Naive B cell (primary cell): ENCODE measurements around the gene NTSR1. TPM values are rescaled to one million over a fixed set of nuclear protein-coding genes. Genes with fewer than 3 reads are reported as not detected.

ENCODE experiments used
- ATAC-seq, 2 donors: fragments of 150-1000 bp; cut with Tn5 transposase; 2 replicates each; pipeline ENCODE4 v1.10.0; 2021; ENCODE audit warnings: low read depth in 2 of 2, mild to moderate bottlenecking in 2 of 2, moderate library complexity in 2 of 2
- DNase-seq: peaks from one replicate; pipeline ENCODE4 v3.0.0; 2022
- H3K27ac Mint-ChIP-seq, 6 donors: one replicate each; pipeline ENCODE4 v1.8.0; 2020 to 2022; ENCODE audit warnings: mild to moderate bottlenecking in 6 of 6, mixed read lengths in 6 of 6, moderate library complexity in 5 of 6, inconsistent platforms in 2 of 6
- H3K27me3 Mint-ChIP-seq, 3 donors: one replicate each; pipeline ENCODE4 v1.8.0; 2021 to 2022; ENCODE audit warnings: mixed read lengths in 3 of 3, mild to moderate bottlenecking in 1 of 3
- H3K36me3 Mint-ChIP-seq, 2 donors: one replicate each; pipeline ENCODE4 v1.8.0; 2020 to 2022; ENCODE audit warnings: mixed read lengths in 2 of 2, inconsistent platforms in 1 of 2, mild to moderate bottlenecking in 1 of 2
- H3K4me1 Mint-ChIP-seq, 3 donors: one replicate each; pipeline ENCODE4 v1.8.0; 2020 to 2022; ENCODE audit warnings: mixed read lengths in 3 of 3, inconsistent platforms in 1 of 3, mild to moderate bottlenecking in 1 of 3, moderate library complexity in 1 of 3
- H3K4me3 Mint-ChIP-seq, 8 donors: one replicate each; pipeline ENCODE4 v1.8.0; 2020 to 2022; ENCODE audit warnings: mild to moderate bottlenecking in 8 of 8, mixed read lengths in 8 of 8, moderate library complexity in 8 of 8, inconsistent platforms in 2 of 8
- H3K9me3 Mint-ChIP-seq, 7 donors: one replicate each; pipeline ENCODE4 v1.8.0; 2020 to 2022; ENCODE audit warnings: mixed read lengths in 7 of 7, mild to moderate bottlenecking in 5 of 7, inconsistent platforms in 2 of 7, moderate library complexity in 1 of 7
- polyA plus RNA-seq, 6 donors: library from polyadenylated mRNA; unstranded; fragments of 300-500 nt; fragmentation: Illumina TruSeq; gene quantifications; one replicate each; pipeline ENCODE4 v1.2.3, GENCODE V29; 2021; ENCODE audit warnings: low read depth in 6 of 6

NTSR1 gene
- polyA plus RNA-seq, 6 donors from 2014 or later = not detected

GRCh38 chr20:62796699-62797491 is 88.3 kb downstream of the NTSR1 start:
- Mint-ChIP-seq H3K4me1 (peaks cover 28 to 37% (median 28%) of the 10 kb centered on the region in 3 donors), H3K27me3 (no peaks in the 10 kb centered on the region), H3K27ac (peak overlapping the region in 4 of 6 donors; percentile 56 to 77 (median 74)), H3K36me3 (peaks cover 6 to 8% of the 10 kb centered on the region in 2 donors), H3K9me3 (peaks cover 0 to 1% (median 0%) of the 10 kb centered on the region in 7 donors), H3K4me3 (peak overlapping the region; percentile 73 to 93 (median 87))
- ATAC-seq (no peak), DNase-seq (no peak)

GRCh38 chr20:62797671-62798532 is 89.3 kb downstream of the NTSR1 start:
- H3K27me3 Mint-ChIP-seq = no peaks in the 10 kb centered on the region
- ATAC-seq (no peak), DNase-seq (no peak)
- peak overlapping the region in 5 of 6 donors; percentile 37 to 90 (median 72) for H3K27ac Mint-ChIP-seq
- H3K4me1 Mint-ChIP-seq = peaks cover 25 to 34% (median 28%) of the 10 kb centered on the region in 3 donors
- H3K9me3 Mint-ChIP-seq = no peaks in the 10 kb centered on the region
- peak overlapping the region; percentile 73 to 93 (median 87) for H3K4me3 Mint-ChIP-seq
- H3K36me3 Mint-ChIP-seq = peaks cover 6 to 8% of the 10 kb centered on the region in 2 donors

GRCh38 chr20:62799036-62799435 is 90.4 kb downstream of the NTSR1 start:
- Mint-ChIP-seq H3K4me3 (peak overlapping the region in 2 of 8 donors; percentile 72 to 86), H3K27ac (peak overlapping the region in 1 of 6 donors; percentile 78)
- ATAC-seq = no peak

GRCh38 chr20:62799459-62799858 is 90.8 kb downstream of the NTSR1 start:
- H3K4me1 Mint-ChIP-seq = peaks cover 25 to 38% (median 27%) of the 10 kb centered on the region in 3 donors
- DNase-seq (no peak), ATAC-seq (no peak)
- peak overlapping the region in 1 of 6 donors; percentile 78 for H3K27ac Mint-ChIP-seq
- peaks cover 0 to 1% (median 0%) of the 10 kb centered on the region in 7 donors for H3K9me3 Mint-ChIP-seq
- H3K27me3 Mint-ChIP-seq = no peaks in the 10 kb centered on the region
- peak overlapping the region in 5 of 8 donors; percentile 5 to 86 (median 51) for H3K4me3 Mint-ChIP-seq
- peaks cover 6 to 8% of the 10 kb centered on the region in 2 donors for H3K36me3 Mint-ChIP-seq

More at GRCh38 chr20:62799036-62799435, 90.4 kb downstream of the NTSR1 start:
- Mint-ChIP-seq H3K4me1 (peaks cover 22 to 35% (median 25%) of the 10 kb centered on the region in 3 donors), H3K9me3 (peaks cover 0 to under 1% (median 0%) of the 10 kb centered on the region in 7 donors), H3K27me3 (no peaks in the 10 kb centered on the region), H3K36me3 (peaks cover 6 to 8% of the 10 kb centered on the region in 2 donors)
- no peak for DNase-seq

- no peak for ATAC-seq
- H3K27me3 Mint-ChIP-seq = no peaks in the 10 kb centered on the region
- H3K27ac Mint-ChIP-seq = peak overlapping the region in 1 of 6 donors; percentile 21
These were observed 91.2 kb downstream of the NTSR1 start for GRCh38 chr20:62799873-62800272.

GRCh38 chr20:62800314-62801259 is 92.0 kb downstream of the NTSR1 start:
- Mint-ChIP-seq H3K27me3 (no peaks in the 10 kb centered on the region), H3K36me3 (peaks cover 6 to 8% of the 10 kb centered on the region in 2 donors), H3K27ac (peak overlapping the region in 1 of 6 donors; percentile 28), H3K9me3 (peaks cover 0 to 1% (median 0%) of the 10 kb centered on the region in 7 donors), H3K4me1 (peaks cover 26 to 34% (median 27%) of the 10 kb centered on the region in 3 donors), H3K4me3 (peak overlapping the region in 2 of 8 donors; percentile 73 to 78)
- DNase-seq (no peak), ATAC-seq (no peak)

More at GRCh38 chr20:62799873-62800272, 91.2 kb downstream of the NTSR1 start:
- DNase-seq = no peak
- Mint-ChIP-seq H3K4me1 (peaks cover 27 to 35% (median 29%) of the 10 kb centered on the region in 3 donors), H3K9me3 (peaks cover 0 to 1% (median 0%) of the 10 kb centered on the region in 7 donors), H3K36me3 (peaks cover 6 to 8% of the 10 kb centered on the region in 2 donors), H3K4me3 (peak overlapping the region in 3 of 8 donors; percentile 63 to 78 (median 73))

GRCh38 chr20:62801284-62802010 is 92.8 kb downstream of the NTSR1 start:
- DNase-seq (no peak), ATAC-seq (no peak)
- H3K27me3 Mint-ChIP-seq = no peaks in the 10 kb centered on the region
- H3K27ac Mint-ChIP-seq = peak overlapping the region in 1 of 6 donors; percentile 38
- H3K9me3 Mint-ChIP-seq = peaks cover 0 to 1% (median 0%) of the 10 kb centered on the region in 7 donors
- H3K4me1 Mint-ChIP-seq = peaks cover 28 to 34% (median 32%) of the 10 kb centered on the region in 3 donors
- peak overlapping the region in 1 of 8 donors; percentile 73 for H3K4me3 Mint-ChIP-seq
- H3K36me3 Mint-ChIP-seq = peaks cover 6 to 8% of the 10 kb centered on the region in 2 donors

- peaks cover 6 to 8% of the 10 kb centered on the region in 2 donors for H3K36me3 Mint-ChIP-seq
- peaks cover 34 to 37% (median 36%) of the 10 kb centered on the region in 3 donors for H3K4me1 Mint-ChIP-seq
- peaks cover 0 to 1% (median 0%) of the 10 kb centered on the region in 7 donors for H3K9me3 Mint-ChIP-seq
- no peak for ATAC-seq
- H3K27me3 Mint-ChIP-seq = no peaks in the 10 kb centered on the region
- peak overlapping the region in 3 of 8 donors; percentile 50 to 53 (median 52) for H3K4me3 Mint-ChIP-seq
- H3K27ac Mint-ChIP-seq = no peak overlapping the region
- DNase-seq = no peak
These were observed 93.5 kb downstream of the NTSR1 start for GRCh38 chr20:62802026-62802712.

GRCh38 chr20:62804021-62804626 is 95.5 kb downstream of the NTSR1 start:
- Mint-ChIP-seq H3K4me3 (peak overlapping the region; percentile 90 to 100 (median 97)), H3K36me3 (peaks cover 0 to 6% of the 10 kb centered on the region in 2 donors), H3K27me3 (no peaks in the 10 kb centered on the region), H3K4me1 (peaks cover 25 to 34% (median 34%) of the 10 kb centered on the region in 3 donors), H3K27ac (peak overlapping the region; percentile 96 to 99 (median 98)), H3K9me3 (peaks cover 0 to 1% (median 0%) of the 10 kb centered on the region in 7 donors)
- DNase-seq (peak; percentile 38), ATAC-seq (peak; percentile 40 to 45)

- no peaks in the 10 kb centered on the region for H3K27me3 Mint-ChIP-seq
- ATAC-seq (peak; percentile 72 to 74), DNase-seq (peak; percentile 77)
- H3K36me3 Mint-ChIP-seq = peaks cover 0 to 6% of the 10 kb centered on the region in 2 donors
- H3K27ac Mint-ChIP-seq = peak within 1 kb of the TSS; percentile 96 to 99 (median 98)
- peaks cover 0 to 1% (median 0%) of the 10 kb centered on the region in 7 donors for H3K9me3 Mint-ChIP-seq
- peaks cover 25 to 34% (median 34%) of the 10 kb centered on the region in 3 donors for H3K4me1 Mint-ChIP-seq
- H3K4me3 Mint-ChIP-seq = peak within 1 kb of the TSS; percentile 90 to 100 (median 97)
These were observed 96.1 kb downstream of the NTSR1 start, which contains the start of gene OGFR for GRCh38 chr20:62804627-62805154. Gene OGFR, plus strand, starts transcription at chr20:62804835. Its CDS starts 25 bp downstream, at chr20:62804860.
